B cell (primary cell): ENCODE measurements around the gene ORM1.

Experiments used
- CTCF ChIP-seq: fragments of 200-600 bp; IDR thresholded peaks from one replicate; pipeline ENCODE4 v1.8.0; 2022; ENCODE audit warnings: antibody characterized with exemption, mild to moderate bottlenecking
- EZH2 ChIP-seq: IDR thresholded peaks from 2 replicates; pipeline ENCODE4 v1.6.1; 2012; ENCODE audit warnings: borderline replicate concordance, low read depth, mild to moderate bottlenecking, moderate library complexity, low read length; ENCODE audit not compliant: insufficient read depth, poor library complexity, severe bottlenecking

- TF ChIP-seq CTCF (no peak), EZH2 (no peak)
Measured at GRCh38 chr9:114318416-114318815, 4.5 kb upstream of the ORM1 start.
